Liver (tissue), 9 donors: Measurements from ENCODE around the gene COL6A3. TPM values are rescaled to one million over a fixed set of nuclear protein-coding genes. Genes with fewer than 3 reads are reported as not detected.

ENCODE experiments used
- DNase-seq: peaks from one replicate; pipeline ENCODE4 v3.0.0-alpha.2; 2017; ENCODE audit warnings: low spot score
- H3K27ac ChIP-seq, 2 donors: one replicate each; pipeline ENCODE4 v1.7.0; 2013; ENCODE audit warnings: inconsistent platforms in 2 of 2, low read length in 2 of 2, control low read depth in 1 of 2, low read depth in 1 of 2, mild to moderate bottlenecking in 1 of 2
- H3K27me3 ChIP-seq, 4 donors: one replicate each; pipeline versions ENCODE4 v1.6.1 to v1.7.0; 2013; ENCODE audit warnings: low read length in 3 of 4, inconsistent platforms in 1 of 4, mild to moderate bottlenecking in 1 of 4, moderate library complexity in 1 of 4; ENCODE audit not compliant: control insufficient read depth in 4 of 4, insufficient read depth in 4 of 4
- H3K36me3 ChIP-seq, 4 donors: one replicate each; pipeline versions ENCODE4 v1.6.1 to v1.7.0; 2013; ENCODE audit warnings: low read length in 3 of 4, mild to moderate bottlenecking in 3 of 4, low read depth in 1 of 4, moderate library complexity in 1 of 4; ENCODE audit not compliant: control insufficient read depth in 4 of 4, insufficient read depth in 3 of 4
- H3K4me1 ChIP-seq, 4 donors: one replicate each; pipeline versions ENCODE4 v1.6.1 to v1.7.0; 2013; ENCODE audit warnings: low read length in 3 of 4, mild to moderate bottlenecking in 3 of 4, moderate library complexity in 1 of 4; ENCODE audit not compliant: control insufficient read depth in 4 of 4, insufficient read depth in 4 of 4
- H3K4me3 ChIP-seq, 3 donors: one replicate each; pipeline versions ENCODE4 v1.6.1 to v1.7.0; 2013; ENCODE audit warnings: low read length in 3 of 3, control low read depth in 1 of 3, low read depth in 1 of 3, mild to moderate bottlenecking in 1 of 3
- H3K9ac ChIP-seq, 2 donors: one replicate each; pipeline ENCODE4 v1.7.0; 2013; ENCODE audit warnings: low read length in 2 of 2, mild to moderate bottlenecking in 2 of 2, moderate library complexity in 2 of 2, control low read depth in 1 of 2, low read depth in 1 of 2
- H3K9me3 ChIP-seq, 4 donors: one replicate each; pipeline versions ENCODE4 v1.6.1 to v1.7.0; 2013; ENCODE audit warnings: low read length in 3 of 4; ENCODE audit not compliant: control insufficient read depth in 4 of 4
- ATF3 ChIP-seq: IDR thresholded peaks from 2 replicates; pipeline ENCODE4 v1.6.1; 2016; ENCODE audit warnings: antibody characterized with exemption
- CTCF ChIP-seq: fragments of 150-350 bp; IDR thresholded peaks from 2 replicates; pipeline ENCODE4 v1.5.1; 2017; ENCODE audit warnings: improper control_type of control experiment, low read depth, low read length; ENCODE audit not compliant: missing input control
- EGR1 ChIP-seq, 2 donors: IDR thresholded peaks; 2 replicates each; pipeline ENCODE4 v1.6.1; 2016 to 2018; ENCODE audit warnings: antibody characterized with exemption in 2 of 2, low read depth in 2 of 2
- FOXA2 ChIP-seq: IDR thresholded peaks from 2 replicates; pipeline ENCODE4 v1.6.1; 2016; ENCODE audit warnings: antibody characterized with exemption
- GABPA ChIP-seq, 2 donors: IDR thresholded peaks in 1 of 2; conservative IDR thresholded peaks in 1 of 2; 2 replicates each; pipeline ENCODE4 v1.6.1; 2016; ENCODE audit warnings: antibody characterized with exemption in 2 of 2, mild to moderate bottlenecking in 1 of 2, moderate library complexity in 1 of 2
- HNF4A ChIP-seq, 2 donors: conservative IDR thresholded peaks; 2 replicates each; pipeline ENCODE4 v1.6.1; 2016; ENCODE audit warnings: antibody characterized with exemption in 2 of 2, mild to moderate bottlenecking in 2 of 2
- HNF4G ChIP-seq: IDR thresholded peaks from 2 replicates; pipeline ENCODE4 v1.6.1; 2016; ENCODE audit warnings: antibody characterized with exemption
- JUND ChIP-seq, 2 donors: IDR thresholded peaks; 2 replicates each; pipeline ENCODE4 v1.6.1; 2016; ENCODE audit warnings: antibody characterized with exemption in 2 of 2
- MAX ChIP-seq: IDR thresholded peaks from 2 replicates; pipeline ENCODE4 v1.6.1; 2016; ENCODE audit warnings: antibody characterized with exemption
- NR2F2 ChIP-seq: IDR thresholded peaks from 2 replicates; pipeline ENCODE4 v1.6.1; 2016; ENCODE audit warnings: antibody characterized with exemption
- RAD21 ChIP-seq, 2 donors: IDR thresholded peaks; 2 replicates each; pipeline ENCODE4 v1.6.1; 2016; ENCODE audit warnings: antibody characterized with exemption in 2 of 2, mild to moderate bottlenecking in 2 of 2
- REST ChIP-seq: IDR thresholded peaks from 2 replicates; pipeline ENCODE4 v1.6.1; 2016; ENCODE audit warnings: antibody characterized with exemption, mild to moderate bottlenecking
- RXRA ChIP-seq, 2 donors: IDR thresholded peaks; 2 replicates each; pipeline ENCODE4 v1.6.1; 2017 to 2018; ENCODE audit warnings: antibody characterized with exemption in 2 of 2, mild to moderate bottlenecking in 1 of 2
- SP1 ChIP-seq: IDR thresholded peaks from 2 replicates; pipeline ENCODE4 v1.6.1; 2018; ENCODE audit warnings: antibody characterized with exemption, mild to moderate bottlenecking
- TAF1 ChIP-seq: conservative IDR thresholded peaks from 2 replicates; pipeline ENCODE4 v1.6.1; 2016; ENCODE audit warnings: antibody characterized with exemption, mild to moderate bottlenecking
- YY1 ChIP-seq: IDR thresholded peaks from 2 replicates; pipeline ENCODE4 v1.6.1; 2016; ENCODE audit warnings: antibody characterized with exemption, mild to moderate bottlenecking
- ZBTB33 ChIP-seq: IDR thresholded peaks from 2 replicates; pipeline ENCODE4 v1.6.1; 2016; ENCODE audit warnings: antibody characterized with exemption
- WGBS: extraction: QIAGEN DNeasy Blood & Tissue Kit; methylation state at CpG from one replicate; pipeline ENCODE4 v1.1.7; 2013; 5-methylcytosine and 5-hydroxymethylcytosine counted together
- polyA plus RNA-seq, 2 donors: library from polyadenylated mRNA; stranded (reverse) in 1 of 2; unstranded in 1 of 2; fragments of 200-250 nt in 1 of 2; fragments of >200 nt in 1 of 2; fragmentation: Nextera tagmentation in 1 of 2; extraction: Ambion mirVana in 1 of 2; gene quantifications; one replicate each; pipeline versions ENCODE4 v1.2.1 to v1.2.3, GENCODE V29; 2013 to 2015
- total RNA-seq, 2 donors: library from RNA; depleted of rRNA; stranded (reverse); fragments of >200 nt; gene quantifications; one replicate each; pipeline ENCODE4 v1.2.3, GENCODE V29; 2014
- donor health status: healthy.
- donor health status: healthy.
- donor health status: healthy.
- donor health status: healthy.
- donor health status: healthy.

The COL6A3 gene
- total and polyA plus RNA-seq, 4 donors, result 1.7 to 28.7 (median 17.5) TPM

GRCh38 chr2:237391140-237391539, 22.8 kb downstream of the COL6A3 start:
- no peaks in the 10 kb centered on the region for H3K4me1 ChIP-seq
- TF ChIP-seq NR2F2 (no peak), EGR1 (IDR thresholded peaks at IDR 0.05; ENCODE audit: low read depth in 2 of 2) (no peak), CTCF (no peak), TAF1 (no peak), HNF4A (conservative IDR thresholded peaks at IDR 0.05) (no peak), REST (no peak), GABPA (IDR thresholded peaks at IDR 0.05 in 1 of 2, conservative IDR thresholded peaks at IDR 0.05 in 1 of 2) (no peak), RXRA (IDR thresholded peaks at IDR 0.05) (no peak)

GRCh38 chr2:237390235-237390634, 23.7 kb downstream of the COL6A3 start:
- no peak for TF ChIP-seq NR2F2
- no peak for TF ChIP-seq GABPA (IDR thresholded peaks at IDR 0.05 in 1 of 2, conservative IDR thresholded peaks at IDR 0.05 in 1 of 2)
- no peak for TF ChIP-seq JUND (IDR thresholded peaks at IDR 0.05)
- no peak for TF ChIP-seq HNF4G
- no peak for TF ChIP-seq RAD21 (IDR thresholded peaks at IDR 0.05)
- TF ChIP-seq TAF1, result no peak
- no peak for TF ChIP-seq ATF3
- TF ChIP-seq HNF4A (conservative IDR thresholded peaks at IDR 0.05), result no peak
- no peak for TF ChIP-seq CTCF
- TF ChIP-seq FOXA2, result no peak
- TF ChIP-seq MAX, result no peak
- TF ChIP-seq EGR1 (IDR thresholded peaks at IDR 0.05; ENCODE audit: low read depth in 2 of 2), result no peak
- TF ChIP-seq YY1, result no peak
- TF ChIP-seq SP1, result no peak
- no peak for TF ChIP-seq REST
- no peak for TF ChIP-seq ZBTB33
- H3K27ac ChIP-seq, result no peak overlapping the region
- DNase-seq, result no peak
- peaks cover 0 to 3% (median 0%) of the 10 kb centered on the region in 4 donors for H3K27me3 ChIP-seq
- 70% methylated on average over 2 of the region's 2 CpGs for WGBS
- H3K4me3 ChIP-seq, result no peak overlapping the region
- no peaks in the 10 kb centered on the region for H3K9me3 ChIP-seq
- no peak overlapping the region for H3K9ac ChIP-seq
- no peaks in the 10 kb centered on the region for H3K4me1 ChIP-seq
- peaks cover 0 to 1% (median 0%) of the 10 kb centered on the region in 4 donors for H3K36me3 ChIP-seq

More at GRCh38 chr2:237391140-237391539, 22.8 kb downstream of the COL6A3 start:
- no peak for DNase-seq
- no peaks in the 10 kb centered on the region for H3K9me3 ChIP-seq
- H3K9ac ChIP-seq, result no peak overlapping the region
- 63% methylated on average over 5 of the region's 5 CpGs for WGBS
- H3K4me3 ChIP-seq, result no peak overlapping the region
- no peak overlapping the region for H3K27ac ChIP-seq
- peaks cover 0 to 1% (median 0%) of the 10 kb centered on the region in 4 donors for H3K36me3 ChIP-seq
- H3K27me3 ChIP-seq, result peaks cover 0 to 3% (median 0%) of the 10 kb centered on the region in 4 donors
